Right lobe of liver (tissue), 6 donors: ENCODE data around the gene CYCS. TPM values are rescaled to one million over a fixed set of nuclear protein-coding genes. Genes with fewer than 3 reads are reported as not detected.
"Not testable (repeated sequence)": the region's sequence is repeated elsewhere in the genome, so short reads cannot be mapped to it uniquely, and the experiment has no call there.

Source experiments
- ATAC-seq, 4 donors: fragments of 200-7000 bp; cut with Tn5 transposase; one replicate each; pipeline ENCODE4 v1.9.1; 2020; ENCODE audit warnings: mild to moderate bottlenecking in 4 of 4, moderate library complexity in 4 of 4
- DNase-seq, 3 donors: peaks; one replicate each; pipeline ENCODE4 v3.0.0-alpha.2; 2020
- H3K27ac ChIP-seq, 3 donors: fragments of 200-600 bp; one replicate each; pipeline ENCODE4 v1.8.0; 2022
- H3K27me3 ChIP-seq, 2 donors: fragments of 200-600 bp; one replicate each; pipeline ENCODE4 v1.8.0; 2022
- H3K36me3 ChIP-seq, 4 donors: fragments of 200-600 bp; sonication (generic) in 1 of 4; one replicate each; pipeline versions ENCODE4 v1.5.1 to v1.8.0; 2017 to 2022; ENCODE audit warnings: control low read depth in 1 of 4
- H3K4me1 ChIP-seq, 4 donors: fragments of 200-600 bp; sonication (generic) in 1 of 4; one replicate each; pipeline versions ENCODE4 v1.5.1 to v1.8.0; 2017 to 2022; ENCODE audit warnings: control low read depth in 1 of 4
- H3K4me3 ChIP-seq, 3 donors: fragments of 200-600 bp; one replicate each; pipeline ENCODE4 v1.8.0; 2022
- H3K9me3 ChIP-seq, 4 donors: fragments of 200-600 bp; sonication (generic) in 1 of 4; one replicate each; pipeline versions ENCODE4 v1.5.1 to v1.8.0; 2017 to 2022; ENCODE audit warnings: control low read depth in 1 of 4
- POLR2A ChIP-seq: fragments of 450-650 bp; IDR thresholded peaks from one replicate; pipeline ENCODE4 v1.6.1; 2017; ENCODE audit warnings: antibody characterized with exemption, mild to moderate bottlenecking
- WGBS: methylation state at CpG from one replicate; pipeline ENCODE4 v1.1.6; 2018; ENCODE audit warnings: low coverage, low lambda C conversion rate; ENCODE audit not compliant: insufficient coverage; ENCODE audit errors: missing lambda C conversion rate; 5-methylcytosine and 5-hydroxymethylcytosine counted together
- intact Hi-C, 2 donors: fragments of 100-400 bp; cut with DNase I; formaldehyde crosslinking; loops; one replicate each; pipeline versions ENCODE4 v1.11.2 to v1.14.1; 2022
- total RNA-seq, 6 experiments: library from RNA; depleted of rRNA in 2 of 6; stranded (reverse); fragments of >200 nt in 2 of 6; fragmentation: NEBNext Ultra II Directional in 3 of 6; extraction: Animal tissue kit (Norgen Biotek cat#: 25700) in 3 of 6; gene quantifications; one replicate each; pipeline versions ENCODE4 v1.1.0 to v1.2.4, GENCODE V29; 2016 to 2023
- TF ChIP-seq, protein P1 (sequence below), 4 donors: fragments of 200-600 bp in 3 of 4; fragments of 450-650 bp in 1 of 4; IDR thresholded peaks; one replicate each; pipeline versions ENCODE4 v1.5.1 to v1.8.0; 2016 to 2022; ENCODE audit warnings: antibody characterized with exemption in 4 of 4, mild to moderate bottlenecking in 2 of 4
- donor health status: DM: no; HTN: yes; CAD: no.
- donor health status: DM: no; HTN: no; CAD: no.
- donor health status: DM: no; HTN: no; CAD: no.
- donor health status: DM: no; HTN: yes; CAD: no.
- donor health status: DM: no; HTN: yes; CAD: no.

The CYCS gene
- total RNA-seq, 6 experiments from 2014 or later: 45.8 to 79.9 (median 52.8) TPM

DNA sequence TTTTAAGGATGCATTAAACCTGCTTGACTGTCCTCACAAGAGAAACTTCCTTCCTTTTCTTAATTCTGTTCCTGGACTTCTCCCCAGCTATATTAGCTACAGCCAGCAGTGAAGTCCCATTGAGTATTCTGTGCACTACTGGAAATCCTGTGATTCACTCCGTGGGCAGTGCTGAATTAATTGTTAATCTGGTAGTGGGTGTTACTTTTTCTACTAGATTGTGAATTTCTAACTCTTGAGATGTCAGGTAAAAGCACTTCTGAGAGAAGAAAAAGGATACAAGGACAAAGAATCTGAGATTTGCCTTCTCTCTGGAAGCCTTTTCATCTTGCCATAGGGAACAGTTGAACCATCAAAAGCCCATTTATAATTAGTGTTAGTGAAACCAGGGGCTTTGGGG lies 33.9 kb downstream of the CYCS start:
- DNase-seq (no peak), ATAC-seq (no peak)
- H3K4me1 ChIP-seq: no peaks in the 10 kb centered on the region
- 45% methylated on average over 1 of the region's 1 CpG for WGBS
- no peak for TF ChIP-seq POLR2A
- TF ChIP-seq, protein P1, sequence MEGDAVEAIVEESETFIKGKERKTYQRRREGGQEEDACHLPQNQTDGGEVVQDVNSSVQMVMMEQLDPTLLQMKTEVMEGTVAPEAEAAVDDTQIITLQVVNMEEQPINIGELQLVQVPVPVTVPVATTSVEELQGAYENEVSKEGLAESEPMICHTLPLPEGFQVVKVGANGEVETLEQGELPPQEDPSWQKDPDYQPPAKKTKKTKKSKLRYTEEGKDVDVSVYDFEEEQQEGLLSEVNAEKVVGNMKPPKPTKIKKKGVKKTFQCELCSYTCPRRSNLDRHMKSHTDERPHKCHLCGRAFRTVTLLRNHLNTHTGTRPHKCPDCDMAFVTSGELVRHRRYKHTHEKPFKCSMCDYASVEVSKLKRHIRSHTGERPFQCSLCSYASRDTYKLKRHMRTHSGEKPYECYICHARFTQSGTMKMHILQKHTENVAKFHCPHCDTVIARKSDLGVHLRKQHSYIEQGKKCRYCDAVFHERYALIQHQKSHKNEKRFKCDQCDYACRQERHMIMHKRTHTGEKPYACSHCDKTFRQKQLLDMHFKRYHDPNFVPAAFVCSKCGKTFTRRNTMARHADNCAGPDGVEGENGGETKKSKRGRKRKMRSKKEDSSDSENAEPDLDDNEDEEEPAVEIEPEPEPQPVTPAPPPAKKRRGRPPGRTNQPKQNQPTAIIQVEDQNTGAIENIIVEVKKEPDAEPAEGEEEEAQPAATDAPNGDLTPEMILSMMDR (IDR thresholded peaks at IDR 0.05): no peak
- H3K27me3 ChIP-seq: no peaks in the 10 kb centered on the region
- no peak overlapping the region for H3K4me3 ChIP-seq
- H3K27ac ChIP-seq: no peak overlapping the region
- no peaks in the 10 kb centered on the region for H3K9me3 ChIP-seq
- intact Hi-C loops: no loop called here
- H3K36me3 ChIP-seq: no peaks in the 10 kb centered on the region

DNA sequence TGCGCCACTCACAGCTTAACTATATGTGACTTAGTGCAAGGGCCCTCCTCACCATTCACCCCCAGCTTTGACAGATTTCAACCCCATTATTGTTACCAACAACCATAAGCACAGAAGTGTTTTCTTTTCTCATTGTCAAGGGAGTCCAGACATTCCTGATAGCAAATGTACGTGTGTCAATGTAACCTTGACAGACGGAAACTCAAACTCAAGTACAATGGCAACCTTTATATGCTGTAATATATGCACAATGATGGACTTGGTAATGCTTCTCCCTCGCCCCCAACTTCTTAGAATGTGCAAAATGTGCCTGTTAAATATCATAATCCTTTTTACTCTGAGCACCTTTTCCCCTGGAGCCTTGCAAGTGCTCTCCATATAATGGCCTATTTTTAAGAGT lies 34.7 kb downstream of the CYCS start:
- no peak for DNase-seq
- 88% methylated on average over 3 of the region's 4 CpGs for WGBS
- H3K36me3 ChIP-seq: no peaks in the 10 kb centered on the region
- H3K4me1 ChIP-seq: no peaks in the 10 kb centered on the region
- no peak overlapping the region for H3K27ac ChIP-seq
- TF ChIP-seq, protein P1 (IDR thresholded peaks at IDR 0.05): no peak
- no peak for TF ChIP-seq POLR2A
- no peaks in the 10 kb centered on the region for H3K9me3 ChIP-seq
- intact Hi-C loops: no loop called here
- no peaks in the 10 kb centered on the region for H3K27me3 ChIP-seq
- ATAC-seq: no peak
- no peak overlapping the region for H3K4me3 ChIP-seq

GRCh38 chr7:25087855-25088254 lies 37.2 kb downstream of the CYCS start:
- Histone ChIP-seq H3K4me1 (no peaks in the 10 kb centered on the region), H3K36me3 (no peaks in the 10 kb centered on the region), H3K9me3 (no peaks in the 10 kb centered on the region), H3K4me3 (no peak overlapping the region), H3K27me3 (no peaks in the 10 kb centered on the region), H3K27ac (no peak overlapping the region)
- intact Hi-C loops: no loop called here
- TF ChIP-seq POLR2A: no peak
- TF ChIP-seq, protein P1 (IDR thresholded peaks at IDR 0.05): no peak
- ATAC-seq (no peak), DNase-seq (no peak)
- WGBS: 54% methylated on average over 2 of the region's 2 CpGs

GRCh38 chr7:25084821-25085220 lies 40.2 kb downstream of the CYCS start:
- TF ChIP-seq, protein P1 (IDR thresholded peaks at IDR 0.05): no peak
- no peak overlapping the region for H3K27ac ChIP-seq
- 93% methylated on average over 2 of the region's 2 CpGs for WGBS
- intact Hi-C loops: no loop called here
- H3K36me3 ChIP-seq: no peaks in the 10 kb centered on the region
- H3K9me3 ChIP-seq: no peaks in the 10 kb centered on the region
- no peaks in the 10 kb centered on the region for H3K27me3 ChIP-seq
- DNase-seq (no peak), ATAC-seq (no peak)
- H3K4me1 ChIP-seq: no peaks in the 10 kb centered on the region
- H3K4me3 ChIP-seq: no peak overlapping the region

- H3K27ac ChIP-seq: no peak overlapping the region
- no peak for ATAC-seq
- TF ChIP-seq POLR2A: no peak
- TF ChIP-seq, protein P1 (IDR thresholded peaks at IDR 0.05): no peak
- no peak overlapping the region for H3K4me3 ChIP-seq
- no peaks in the 10 kb centered on the region for H3K36me3 ChIP-seq
- no peak for DNase-seq
- intact Hi-C loops: no loop called here
- no peaks in the 10 kb centered on the region for H3K27me3 ChIP-seq
- 54% methylated on average over 4 of the region's 4 CpGs for WGBS
- no peaks in the 10 kb centered on the region for H3K9me3 ChIP-seq
- H3K4me1 ChIP-seq: no peaks in the 10 kb centered on the region
Observed at GRCh38 chr7:25083201-25083600, 41.9 kb downstream of the CYCS start.

GRCh38 chr7:25082041-25082440 lies 43.0 kb downstream of the CYCS start:
- ATAC-seq, DNase-seq, H3K36me3 ChIP-seq, H3K9me3 ChIP-seq, H3K27me3 ChIP-seq, H3K4me1 ChIP-seq, H3K4me3 ChIP-seq, intact Hi-C loops, H3K27ac ChIP-seq: not testable (repeated sequence)
- WGBS: 75% methylated on average over 3 of the region's 4 CpGs
